ENCODE measurements around the gene HDAC11. TPM values are rescaled to one million over a fixed set of nuclear protein-coding genes. Genes with fewer than 3 reads are reported as not detected.

HDAC11 gene
- total and polyA plus RNA-seq, 9 of the 15 experiments (the other 6 are each of a cell fraction or from before 2014, with no cell fraction given), result 0.60 to 6.0 (median 4.5) TPM

- DNase-seq (ENCODE audit: extremely low read depth in 1 of 4, low spot score in 3 of 4) (peak in 1 of 4 experiments; percentile 20), FAIRE-seq (no peak), ATAC-seq (peak; percentile 31)
- no TSS peak for BruUV-seq (replicated peaks)
- Histone ChIP-seq H3K9me3 (replicated peaks; ENCODE audit: control insufficient read depth, insufficient read depth, low read depth, low read length) (no peaks in the 10 kb centered on the region), H4K20me1 (replicated peaks; ENCODE audit: control insufficient read depth, insufficient read depth, low read length) (peaks cover 4% of the 10 kb centered on the region), H3K4me2 (ENCODE audit: insufficient read depth, low read length) (no peak overlapping the region), H3K9ac (ENCODE audit: insufficient read depth in 1 of 2, low read depth in 2 of 2, low read length in 2 of 2) (peak overlapping the region in 1 of 2 experiments; percentile 63; a peak in 2 of 4 replicates), H3K36me3 (ENCODE audit: control insufficient read depth, insufficient read depth, low read length) (no peaks in the 10 kb centered on the region), H2AFZ (ENCODE audit: low read depth, low read length) (no peak overlapping the region), H3K9me1 (ENCODE audit: control insufficient read depth, insufficient read depth, low read length) (no peaks in the 10 kb centered on the region), H3K27me3 (ENCODE audit: control insufficient read depth in 2 of 2, insufficient read depth in 2 of 2, low read length in 2 of 2) (peaks cover 0 to 7% of the 10 kb centered on the region in 2 experiments; a peak in 2 of 5 replicates), H3K4me3 (no peak overlapping the region), H3K4me1 (replicated peaks in 1 of 2; ENCODE audit: control insufficient read depth in 2 of 2, insufficient read depth in 2 of 2, low read length in 2 of 2) (peaks cover 0 to 27% of the 10 kb centered on the region in 2 experiments; a peak in 2 of 5 replicates), H3K79me2 (ENCODE audit: control insufficient read depth, insufficient read depth, low read length) (no peaks in the 10 kb centered on the region), H3K27ac (ENCODE audit: extremely low read depth, low read depth, low read length) (no peak overlapping the region)
- 16% methylated on average over 23 of the region's 23 CpGs for WGBS (ENCODE audit: insufficient coverage, low coverage, missing lambda C conversion rate)
- POLR2A ChIA-PET, result interaction anchor here (0.6 to 1.0 kb wide), 4 partner anchors 13 to 623 kb away, joined by 3 to 4 read pairs (median 3); no protein-coding TSS in a partner anchor
- TF ChIP-seq MED1 (CRISPR knock-in tag; IDR thresholded peaks at IDR 0.05; ENCODE audit: borderline replicate concordance) (0 out of 2 replicates have a peak, but pooled peaks have one; percentile 52), USF1 (CRISPR knock-in tag; IDR thresholded peaks at IDR 0.05) (peak; percentile 81), ZC3H4 (CRISPR knock-in tag; IDR thresholded peaks at IDR 0.05; ENCODE audit: borderline replicate concordance) (0 out of 2 replicates have a peak, but pooled peaks have one; percentile 48), RAD51 (IDR thresholded peaks at IDR 0.05; ENCODE audit: borderline replicate concordance, low read depth) (peak; percentile 51; the same call in 1 of the 2 replicates), FOSL1 (tag; conservative IDR thresholded peaks at IDR 0.05) (peak; percentile 39; the same call in 1 of the 2 replicates), HDAC8 (tag; IDR thresholded peaks at IDR 0.05) (no peak), STAG1 (CRISPR knock-in tag; IDR thresholded peaks at IDR 0.05; ENCODE audit: borderline replicate concordance) (0 out of 2 replicates have a peak, but pooled peaks have one; percentile 16), USF2 (CRISPR knock-in tag; IDR thresholded peaks at IDR 0.05) (peak; percentile 70), ZNF124 (CRISPR knock-in tag; IDR thresholded peaks at IDR 0.05) (no peak), MXD1 (CRISPR knock-in tag; IDR thresholded peaks at IDR 0.05; ENCODE audit: borderline replicate concordance, poor library complexity, severe bottlenecking) (no peak)
- in situ Hi-C loops (cut with MboI) (no loop called here), intact Hi-C loops (cut with micrococcal nuclease) (no loop called here)
- CTCF ChIA-PET (ENCODE audit: low intra/inter-chr PET ratio), result no interaction called here
Observed at GRCh38 chr3:13504161-13504831, 24.2 kb downstream of the HDAC11 start.

Measured in K562 (cell line).